Caki2 (cell line): ENCODE data around the gene CYP20A1. TPM values are rescaled to one million over a fixed set of nuclear protein-coding genes. Genes with fewer than 3 reads are reported as not detected.
"Not testable (repeated sequence)": the region's sequence is repeated elsewhere in the genome, so short reads cannot be mapped to it uniquely, and the experiment has no call there.

Source experiments
- DNase-seq: peaks from one replicate; pipeline ENCODE4 v3.0.0-alpha.2; 2015; ENCODE audit warnings: low read depth
- in situ Hi-C: cut with HindIII; loops from 2 replicates; pipeline ENCODE4 v1.10.0; 2016; ENCODE audit warnings: low sequenced_read_pairs, low pct_unique_long_range_greater_than_20kb, mixed read lengths
- total RNA-seq: library from RNA; depleted of rRNA; stranded (reverse); fragments of >200 nt; shearing (Covaris generic); gene quantifications from 2 replicates; pipeline ENCODE4 v1.2.3, GENCODE V29; 2014; ENCODE audit warnings: low replicate concordance

CYP20A1 gene
- total RNA-seq, 1 experiment from 2014 or later: 16.4 TPM

GRCh38 chr2:203261326-203262159 is 22.7 kb downstream of the CYP20A1 start:
- no peak for DNase-seq
- in situ Hi-C loops: no loop called here

GRCh38 chr2:203279288-203279687 is 40.5 kb downstream of the CYP20A1 start:
- in situ Hi-C loops: no loop called here
- no peak for DNase-seq

DNA sequence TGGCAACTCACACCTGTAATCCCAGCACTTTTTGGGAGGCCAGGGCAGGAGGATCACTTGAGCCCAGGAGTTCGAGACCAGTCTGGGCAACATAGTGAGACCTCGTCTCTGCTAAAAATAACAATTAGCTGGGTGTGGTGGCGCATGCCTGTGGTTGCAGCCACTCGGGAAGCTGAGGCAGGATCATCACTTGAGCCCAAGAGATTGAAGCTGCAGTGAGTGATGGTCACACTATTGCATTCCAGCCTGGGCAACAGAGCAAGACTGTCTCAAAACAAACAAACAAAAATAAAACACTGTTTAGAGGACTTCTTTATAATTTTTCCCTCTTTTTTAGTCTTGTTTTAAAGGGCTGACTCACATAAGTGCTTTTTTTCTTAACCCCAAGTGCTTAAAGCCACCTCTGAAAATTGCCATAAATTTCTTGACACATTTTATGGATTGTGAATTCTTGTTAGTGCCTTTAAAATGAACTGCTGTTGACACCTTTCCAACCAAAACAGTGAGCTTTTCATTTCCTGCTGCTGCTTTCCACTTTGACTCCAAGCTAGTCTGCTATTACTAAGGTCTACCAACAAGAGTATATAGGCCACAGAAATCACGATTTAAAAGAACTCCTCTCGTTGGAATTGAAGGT is 41.7 kb downstream of the CYP20A1 start:
- in situ Hi-C loops: no loop called here
- DNase-seq: peak; percentile 59

GRCh38 chr2:203282101-203282500 is 43.3 kb downstream of the CYP20A1 start:
- in situ Hi-C loops: no loop called here

GRCh38 chr2:203286532-203286931 is 47.7 kb downstream of the CYP20A1 start:
- no peak for DNase-seq
- in situ Hi-C loops: no loop called here

More at GRCh38 chr2:203282101-203282500, 43.3 kb downstream of the CYP20A1 start:
- DNase-seq: no peak

GRCh38 chr2:203301667-203302066 is 62.8 kb downstream of the CYP20A1 start:
- in situ Hi-C loops: no loop called here
- DNase-seq: no peak

DNA sequence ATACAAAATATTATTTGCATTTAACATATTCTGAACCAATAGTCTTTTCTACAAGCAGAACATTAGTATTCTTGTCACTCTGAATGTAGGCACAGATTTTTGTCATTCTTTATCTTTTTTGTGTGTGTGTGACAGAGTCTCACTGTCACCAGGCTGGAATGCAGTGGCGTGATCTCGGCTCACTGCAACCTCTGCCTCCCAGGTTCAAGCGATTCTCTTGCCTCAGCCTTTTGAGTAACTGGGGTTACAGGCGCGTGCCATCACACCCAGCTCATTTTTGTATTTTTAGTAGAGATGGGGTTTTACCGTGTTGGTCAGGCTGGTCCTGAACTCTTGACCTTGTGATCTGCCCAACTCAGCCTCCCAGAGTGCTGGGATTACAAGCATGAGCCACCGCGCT is 63.8 kb downstream of the CYP20A1 start:
- in situ Hi-C loops, DNase-seq: not testable (repeated sequence)

- in situ Hi-C loops: no loop called here
- DNase-seq: no peak
Observed at GRCh38 chr2:203310688-203311436, 72.0 kb downstream of the CYP20A1 start.

GRCh38 chr2:203326356-203326755 is 87.5 kb downstream of the CYP20A1 start:
- in situ Hi-C loops: no loop called here
- DNase-seq: no peak

DNA sequence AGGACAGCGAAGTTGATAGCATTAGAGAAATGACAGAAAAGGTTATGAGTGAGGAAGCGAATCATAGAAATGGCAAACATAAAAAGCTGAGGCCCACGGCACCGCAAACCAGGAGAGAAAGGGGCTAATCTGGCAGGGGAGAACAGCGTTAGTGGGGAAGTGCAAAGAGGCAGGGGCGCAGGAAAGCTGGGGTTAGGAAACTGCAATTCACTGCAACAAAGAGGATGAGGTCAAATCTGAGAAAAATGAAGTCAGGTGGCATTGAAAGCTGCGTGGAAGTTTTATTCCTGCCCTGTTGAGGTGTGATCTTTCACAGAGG is 88.7 kb downstream of the CYP20A1 start:
- in situ Hi-C loops: no loop called here
- DNase-seq: no peak

GRCh38 chr2:203327901-203328759 is 89.3 kb downstream of the CYP20A1 start, which contains the start of gene ABI2:
Gene ABI2 (plus strand): TSS chr2:203328394. CDS start chr2:203328515, 121 bp downstream.
- in situ Hi-C loops: no loop called here
- peak; percentile 89 for DNase-seq

DNA sequence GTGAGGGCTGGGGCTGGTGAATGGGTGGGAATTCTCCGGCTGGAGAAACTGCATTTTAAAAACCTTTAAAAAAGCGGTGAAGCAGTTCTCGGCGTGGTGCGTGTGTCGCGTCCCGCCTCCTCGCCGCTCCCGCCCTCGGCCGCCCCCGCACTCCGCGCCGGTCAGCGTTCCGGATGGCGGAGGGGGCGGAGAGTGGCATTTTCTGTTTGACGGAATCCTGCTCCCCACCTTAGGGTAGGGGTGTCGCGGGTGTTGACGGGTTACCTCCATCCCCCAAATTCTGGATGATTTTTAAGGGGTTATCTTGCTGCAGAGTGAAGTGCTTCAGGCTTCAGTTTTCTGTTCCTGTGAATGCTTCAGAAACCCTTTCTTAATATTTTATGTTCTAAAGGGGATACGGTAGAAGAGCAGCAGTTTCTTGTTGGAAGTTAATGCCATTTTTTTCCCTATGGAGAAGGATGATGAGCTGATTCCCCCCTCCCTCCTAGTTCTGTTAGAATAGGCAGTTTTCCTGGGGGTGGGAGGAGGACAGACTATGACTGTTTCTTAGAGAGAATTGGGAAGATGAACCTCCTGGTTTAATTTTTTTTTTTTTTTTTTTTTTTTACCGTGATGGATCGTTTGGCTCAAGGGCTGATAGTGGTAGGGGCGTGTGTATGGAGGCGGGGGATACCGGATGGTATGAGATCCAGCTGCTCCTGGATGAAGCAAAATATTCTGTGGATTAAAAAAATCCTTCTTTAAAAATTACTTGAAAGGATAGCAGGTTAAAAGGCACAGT is 90.1 kb downstream of the CYP20A1 start:
- in situ Hi-C loops: no loop called here
- no peak for DNase-seq

- in situ Hi-C loops: no loop called here
- no peak for DNase-seq
Observed at GRCh38 chr2:203330434-203330833, 91.6 kb downstream of the CYP20A1 start.

DNA sequence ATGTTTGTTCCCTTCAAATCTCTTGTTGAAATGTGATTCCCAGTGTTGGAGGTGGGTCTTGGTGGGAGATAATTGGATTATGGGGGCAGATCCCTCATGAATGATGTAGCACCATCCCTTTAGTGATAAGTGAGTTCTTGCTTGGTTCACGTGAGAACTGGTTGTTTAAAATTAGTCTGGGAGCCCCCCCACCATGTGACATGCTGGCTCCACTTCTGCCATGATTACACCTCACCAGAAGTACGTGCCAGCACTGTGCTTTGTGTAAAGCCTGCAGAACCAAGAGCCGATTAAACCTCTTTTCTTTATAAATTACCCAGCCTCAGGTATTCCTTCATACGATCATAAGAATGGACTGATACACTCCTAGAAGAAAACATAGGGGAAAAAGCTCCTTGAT is 99.5 kb downstream of the CYP20A1 start:
- DNase-seq: no peak
- in situ Hi-C loops: no loop called here

GRCh38 chr2:203340791-203341487 is 102.1 kb downstream of the CYP20A1 start:
- in situ Hi-C loops: no loop called here

GRCh38 chr2:203341741-203342310 is 103.0 kb downstream of the CYP20A1 start:
- no peak for DNase-seq
- in situ Hi-C loops: no loop called here

More at GRCh38 chr2:203340791-203341487, 102.1 kb downstream of the CYP20A1 start:
- DNase-seq: peak; percentile 73

DNA sequence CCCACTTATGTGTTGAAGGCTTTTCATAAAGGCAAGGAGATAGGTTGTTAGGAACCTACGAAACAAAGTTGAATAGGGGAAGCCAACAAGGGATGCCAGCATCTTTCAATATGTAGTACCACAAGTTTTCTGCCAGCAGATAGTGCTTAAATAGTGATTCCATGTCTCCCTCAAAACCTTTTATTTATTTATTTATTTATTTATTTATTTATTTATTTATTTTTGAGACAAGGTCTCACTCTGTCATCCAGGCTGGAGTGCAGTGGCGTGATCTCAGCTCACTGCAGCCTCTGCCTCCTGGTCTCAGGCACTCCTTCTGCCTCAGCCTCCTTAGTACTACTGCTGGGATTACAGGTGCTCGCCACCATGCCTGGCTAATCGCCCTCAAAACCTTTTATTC is 103.6 kb downstream of the CYP20A1 start:
- DNase-seq, in situ Hi-C loops: not testable (repeated sequence)
